ENCODE measurements around the gene KAT6B. TPM values are rescaled to one million over a fixed set of nuclear protein-coding genes. Genes with fewer than 3 reads are reported as not detected.

KAT6B gene
- total and polyA plus RNA-seq, 2 donors (not counting 1 experiment from before 2014, with no cell fraction given), result 8.6 to 111 TPM

GRCh38 chr10:75040576-75040975 is 214.2 kb downstream of the KAT6B start:
- ChIA-PET CTCF (interaction anchor here (1.6 kb wide), 1 partner anchor 10 kb away, joined by 3 read pairs; no protein-coding TSS in a partner anchor), POLR2A (no interaction called here)
- WGBS (ENCODE audit: insufficient coverage), result 97% methylated on average over 9 of the region's 9 CpGs
- peaks cover 23% of the 10 kb centered on the region for H3K4me1 Mint-ChIP-seq
- Histone ChIP-seq H4K20me1 (ENCODE audit: control insufficient read depth, insufficient read depth, low read length, poor library complexity, severe bottlenecking) (no peaks in the 10 kb centered on the region), H3K4me1 (ENCODE audit: control insufficient read depth in 2 of 2, insufficient read depth in 2 of 2, low read length in 2 of 2) (peaks cover 6 to 17% of the 10 kb centered on the region in 2 donors), H3K9me3 (ENCODE audit: control extremely low read depth in 1 of 3, control insufficient read depth in 2 of 3, insufficient read depth in 1 of 3, low read length in 2 of 3) (peaks cover 0 to 19% (median 0%) of the 10 kb centered on the region in 3 donors), H3K27me3 (replicated peaks in 1 of 4; ENCODE audit: control extremely low read depth in 1 of 4, control insufficient read depth in 3 of 4, insufficient read depth in 4 of 4, low read length in 3 of 4) (peaks cover 0 to 8% (median 0%) of the 10 kb centered on the region in 4 experiments), H3K27ac (ENCODE audit: low read length in 2 of 2) (no peak overlapping the region), H3K9ac (ENCODE audit: low read length) (no peak overlapping the region), H3K79me2 (ENCODE audit: control insufficient read depth, insufficient read depth, low read length) (no peaks in the 10 kb centered on the region), H3K4me2 (replicated peaks; ENCODE audit: low read depth, low read length, poor library complexity, severe bottlenecking) (no peak overlapping the region), H2AFZ (ENCODE audit: insufficient read depth, low read depth, low read length, poor library complexity, severe bottlenecking) (no peak overlapping the region), H3K36me3 (replicated peaks in 1 of 2; ENCODE audit: control extremely low read depth in 1 of 2, control insufficient read depth in 1 of 2, extremely low read depth in 1 of 2, insufficient read depth in 2 of 2, low read length in 1 of 2) (no peaks in the 10 kb centered on the region), H3K4me3 (ENCODE audit: control extremely low read depth in 1 of 5, extremely low read depth in 1 of 5, insufficient read depth in 1 of 5, low read depth in 2 of 5, low read length in 4 of 5) (no peak overlapping the region)
- no peak for ATAC-seq (ENCODE audit: low read depth)
- H3K9me3 Mint-ChIP-seq (ENCODE audit: insufficient read depth), result no peaks in the 10 kb centered on the region
- peaks cover 9% of the 10 kb centered on the region for H3K27me3 Mint-ChIP-seq
- DNase-seq, result no peak
- H3K27ac Mint-ChIP-seq, result no peak overlapping the region
- intact Hi-C loops (cut with micrococcal nuclease), result no loop called here
- TF ChIP-seq CTCF (IDR thresholded peaks at IDR 0.05), result no peak
- TF ChIP-seq EZH2 (IDR thresholded peaks at IDR 0.05; ENCODE audit: borderline replicate concordance, insufficient read depth, low read depth, low read length, poor library complexity, severe bottlenecking), result no peak
- no peak overlapping the region for H3K4me3 Mint-ChIP-seq

- ChIA-PET CTCF (no interaction called here), POLR2A (no interaction called here)
- DNase-seq (no peak), ATAC-seq (ENCODE audit: low read depth) (no peak)
- no peak overlapping the region for H2AFZ ChIP-seq (ENCODE audit: insufficient read depth, low read depth, low read length, poor library complexity, severe bottlenecking)
- H3K9me3 ChIP-seq (ENCODE audit: control extremely low read depth in 1 of 3, control insufficient read depth in 2 of 3, insufficient read depth in 1 of 3, low read length in 2 of 3), result peaks cover 0 to 12% (median 0%) of the 10 kb centered on the region in 3 donors
- H3K36me3 ChIP-seq (replicated peaks in 1 of 2; ENCODE audit: control extremely low read depth in 1 of 2, control insufficient read depth in 1 of 2, extremely low read depth in 1 of 2, insufficient read depth in 2 of 2, low read length in 1 of 2), result no peaks in the 10 kb centered on the region
- H3K9ac ChIP-seq (ENCODE audit: low read length), result no peak overlapping the region
- no peak overlapping the region for H3K4me3 Mint-ChIP-seq
- H3K4me1 ChIP-seq (ENCODE audit: control insufficient read depth in 2 of 2, insufficient read depth in 2 of 2, low read length in 2 of 2), result peaks cover 0 to 6% of the 10 kb centered on the region in 2 donors
- peaks cover 13% of the 10 kb centered on the region for H3K27me3 Mint-ChIP-seq
- H3K27ac ChIP-seq (ENCODE audit: low read length in 2 of 2), result no peak overlapping the region
- no peaks in the 10 kb centered on the region for H4K20me1 ChIP-seq (ENCODE audit: control insufficient read depth, insufficient read depth, low read length, poor library complexity, severe bottlenecking)
- H3K27ac Mint-ChIP-seq, result no peak overlapping the region
- H3K79me2 ChIP-seq (ENCODE audit: control insufficient read depth, insufficient read depth, low read length), result no peaks in the 10 kb centered on the region
- no peak overlapping the region for H3K4me3 ChIP-seq (ENCODE audit: control extremely low read depth in 1 of 5, extremely low read depth in 1 of 5, insufficient read depth in 1 of 5, low read depth in 2 of 5, low read length in 4 of 5)
- peaks cover 0 to 8% (median 0%) of the 10 kb centered on the region in 4 experiments for H3K27me3 ChIP-seq (replicated peaks in 1 of 4; ENCODE audit: control extremely low read depth in 1 of 4, control insufficient read depth in 3 of 4, insufficient read depth in 4 of 4, low read length in 3 of 4)
- intact Hi-C loops (cut with micrococcal nuclease), result no loop called here
- TF ChIP-seq EZH2 (IDR thresholded peaks at IDR 0.05; ENCODE audit: borderline replicate concordance, insufficient read depth, low read depth, low read length, poor library complexity, severe bottlenecking) (no peak), CTCF (IDR thresholded peaks at IDR 0.05) (no peak)
- no peaks in the 10 kb centered on the region for H3K9me3 Mint-ChIP-seq (ENCODE audit: insufficient read depth)
- no peak overlapping the region for H3K4me2 ChIP-seq (replicated peaks; ENCODE audit: low read depth, low read length, poor library complexity, severe bottlenecking)
- WGBS (ENCODE audit: insufficient coverage), result 100% methylated on average over 1 of the region's 1 CpG
- H3K4me1 Mint-ChIP-seq, result peaks cover 10% of the 10 kb centered on the region
Observed at GRCh38 chr10:75042292-75042974, 216.0 kb downstream of the KAT6B start.
